Progenitor cell of endocrine pancreas (in vitro differentiated cells): Measurements from ENCODE around the gene KRTAP12-4. TPM values are rescaled to one million over a fixed set of nuclear protein-coding genes. Genes with fewer than 3 reads are reported as not detected.

Experiments used
- DNase-seq: peaks from one replicate; pipeline ENCODE4 v3.0.0; 2021; ENCODE audit warnings: low spot score; ENCODE audit not compliant: unreplicated experiment
- H3K27ac Mint-ChIP-seq: 2 replicates; pipeline ENCODE4 v1.8.0; 2021; ENCODE audit warnings: mild to moderate bottlenecking, moderate library complexity, mixed read lengths
- H3K27me3 Mint-ChIP-seq: 2 replicates; pipeline ENCODE4 v1.8.0; 2021; ENCODE audit warnings: mixed read lengths
- H3K36me3 Mint-ChIP-seq: 2 replicates; pipeline ENCODE4 v1.8.0; 2022; ENCODE audit warnings: mixed read lengths; ENCODE audit not compliant: insufficient read depth
- H3K4me1 Mint-ChIP-seq: 2 replicates; pipeline ENCODE4 v1.8.0; 2021; ENCODE audit warnings: low read depth, mixed read lengths
- H3K4me3 Mint-ChIP-seq: 2 replicates; pipeline ENCODE4 v1.8.0; 2021; ENCODE audit warnings: low read depth, mild to moderate bottlenecking, moderate library complexity, mixed read lengths
- H3K9me3 Mint-ChIP-seq: 2 replicates; pipeline ENCODE4 v1.8.0; 2021; ENCODE audit warnings: low read depth, mixed read lengths
- total RNA-seq: library from RNA; stranded (reverse); gene quantifications from 2 replicates; pipeline ENCODE4 v1.2.1, GENCODE V29; 2021
- TF ChIP-seq, protein P1 (sequence below): fragments of 200-600 bp; sonication (generic); IDR thresholded peaks from one replicate; pipeline ENCODE4 v1.5.0; 2021; ENCODE audit warnings: antibody characterized with exemption, mild to moderate bottlenecking; ENCODE audit not compliant: unreplicated experiment

KRTAP12-4 gene
- total RNA-seq, 1 donor from 2014 or later, result not detected

DNA sequence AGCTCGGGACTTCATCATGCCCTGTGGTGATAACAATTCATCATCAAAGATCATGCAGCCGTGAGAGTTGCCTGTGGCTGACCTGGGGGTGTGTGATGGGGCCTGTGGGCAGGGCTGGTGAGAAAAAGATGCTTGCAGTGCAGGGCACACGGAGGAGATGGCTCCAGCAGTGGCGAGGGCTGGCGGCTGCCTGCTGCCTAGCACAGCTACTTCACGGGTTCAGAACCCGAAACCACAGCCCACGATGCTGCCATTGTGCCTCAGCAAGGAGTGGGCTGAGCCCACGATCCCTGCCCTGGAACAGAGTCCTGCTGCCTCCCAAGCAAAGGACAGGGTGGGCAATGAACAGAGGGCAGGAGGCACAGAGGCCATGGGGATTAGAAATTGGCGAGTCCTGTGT, 28.2 kb downstream of the KRTAP12-4 start:
- Mint-ChIP-seq H3K27me3 (no peaks in the 10 kb centered on the region), H3K36me3 (peaks cover 2% of the 10 kb centered on the region), H3K4me1 (no peaks in the 10 kb centered on the region), H3K4me3 (no peak overlapping the region), H3K27ac (no peak overlapping the region), H3K9me3 (peaks cover 37% of the 10 kb centered on the region)
- DNase-seq, result no peak
- TF ChIP-seq, protein P1, sequence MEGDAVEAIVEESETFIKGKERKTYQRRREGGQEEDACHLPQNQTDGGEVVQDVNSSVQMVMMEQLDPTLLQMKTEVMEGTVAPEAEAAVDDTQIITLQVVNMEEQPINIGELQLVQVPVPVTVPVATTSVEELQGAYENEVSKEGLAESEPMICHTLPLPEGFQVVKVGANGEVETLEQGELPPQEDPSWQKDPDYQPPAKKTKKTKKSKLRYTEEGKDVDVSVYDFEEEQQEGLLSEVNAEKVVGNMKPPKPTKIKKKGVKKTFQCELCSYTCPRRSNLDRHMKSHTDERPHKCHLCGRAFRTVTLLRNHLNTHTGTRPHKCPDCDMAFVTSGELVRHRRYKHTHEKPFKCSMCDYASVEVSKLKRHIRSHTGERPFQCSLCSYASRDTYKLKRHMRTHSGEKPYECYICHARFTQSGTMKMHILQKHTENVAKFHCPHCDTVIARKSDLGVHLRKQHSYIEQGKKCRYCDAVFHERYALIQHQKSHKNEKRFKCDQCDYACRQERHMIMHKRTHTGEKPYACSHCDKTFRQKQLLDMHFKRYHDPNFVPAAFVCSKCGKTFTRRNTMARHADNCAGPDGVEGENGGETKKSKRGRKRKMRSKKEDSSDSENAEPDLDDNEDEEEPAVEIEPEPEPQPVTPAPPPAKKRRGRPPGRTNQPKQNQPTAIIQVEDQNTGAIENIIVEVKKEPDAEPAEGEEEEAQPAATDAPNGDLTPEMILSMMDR, result no peak

DNA sequence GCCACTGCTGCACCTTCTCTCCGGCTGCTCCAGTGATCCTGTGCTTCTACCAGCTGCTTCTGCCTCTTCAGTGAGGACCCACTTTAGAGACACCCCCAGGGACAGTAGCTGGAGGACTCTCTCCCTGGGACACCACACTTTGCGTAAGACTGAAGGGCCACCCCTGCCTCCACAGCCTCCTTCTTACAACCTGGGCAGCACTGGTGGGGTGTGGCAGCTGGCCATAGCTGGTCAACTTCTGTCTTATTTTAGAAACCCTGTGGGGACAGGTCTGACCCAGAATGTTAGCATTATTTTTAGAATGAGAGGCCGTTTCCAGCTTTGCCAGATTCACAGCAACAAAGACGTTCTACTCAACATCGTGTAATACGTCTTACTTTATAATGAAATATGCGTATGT, 28.7 kb downstream of the KRTAP12-4 start:
- Mint-ChIP-seq H3K27ac (no peak overlapping the region), H3K4me1 (no peaks in the 10 kb centered on the region), H3K27me3 (no peaks in the 10 kb centered on the region), H3K4me3 (no peak overlapping the region), H3K9me3 (peaks cover 34% of the 10 kb centered on the region), H3K36me3 (peaks cover 2% of the 10 kb centered on the region)
- TF ChIP-seq, protein P1, result no peak
- no peak for DNase-seq

DNA sequence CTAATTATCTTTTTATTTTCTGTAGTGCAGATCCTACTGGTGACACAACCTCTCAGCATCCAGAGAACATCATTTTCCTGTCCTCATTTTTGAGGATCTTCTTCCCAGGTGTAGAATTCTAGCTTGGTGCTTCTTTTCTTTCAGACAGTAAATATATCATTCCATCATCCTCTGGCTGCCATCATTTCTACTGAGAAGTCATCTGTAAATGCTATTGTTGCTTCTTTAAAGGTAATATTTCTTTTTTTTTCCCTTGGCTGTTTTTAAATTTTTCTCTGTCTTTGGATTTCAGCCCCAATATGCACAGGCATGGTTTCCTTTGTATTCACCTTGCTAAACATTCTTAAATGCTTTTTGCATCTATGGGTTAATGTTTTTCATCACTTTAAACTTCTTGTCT, 30.9 kb downstream of the KRTAP12-4 start:
- Mint-ChIP-seq H3K4me3 (no peak overlapping the region), H3K4me1 (no peaks in the 10 kb centered on the region), H3K9me3 (peaks cover 44% of the 10 kb centered on the region), H3K36me3 (peaks cover 5% of the 10 kb centered on the region), H3K27ac (no peak overlapping the region), H3K27me3 (no peaks in the 10 kb centered on the region)
- DNase-seq, result no peak
- TF ChIP-seq, protein P1, result no peak

DNA sequence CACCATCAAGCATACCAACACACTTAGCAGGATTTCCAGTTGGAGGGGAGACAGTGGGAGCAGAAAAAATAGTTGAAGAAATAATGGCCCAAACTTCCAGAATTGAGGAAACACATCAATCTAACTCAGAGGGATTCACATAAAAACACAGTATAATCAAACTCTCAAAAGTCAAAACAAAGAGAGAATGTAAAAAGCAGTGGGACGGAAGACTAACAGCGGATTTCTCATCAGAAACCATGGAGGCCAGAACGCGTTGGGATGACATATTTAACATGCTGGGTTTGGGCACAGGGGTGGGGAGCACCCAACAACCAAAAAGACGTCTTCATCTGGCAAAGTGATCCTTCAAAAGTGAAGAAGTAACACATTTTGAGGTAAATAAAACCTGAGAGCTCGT, 34.6 kb downstream of the KRTAP12-4 start:
- TF ChIP-seq, protein P1, result no peak
- Mint-ChIP-seq H3K27ac (no peak overlapping the region), H3K4me1 (no peaks in the 10 kb centered on the region), H3K4me3 (no peak overlapping the region), H3K9me3 (peaks cover 42% of the 10 kb centered on the region), H3K36me3 (peaks cover 5% of the 10 kb centered on the region), H3K27me3 (no peaks in the 10 kb centered on the region)
- DNase-seq, result no peak

DNA sequence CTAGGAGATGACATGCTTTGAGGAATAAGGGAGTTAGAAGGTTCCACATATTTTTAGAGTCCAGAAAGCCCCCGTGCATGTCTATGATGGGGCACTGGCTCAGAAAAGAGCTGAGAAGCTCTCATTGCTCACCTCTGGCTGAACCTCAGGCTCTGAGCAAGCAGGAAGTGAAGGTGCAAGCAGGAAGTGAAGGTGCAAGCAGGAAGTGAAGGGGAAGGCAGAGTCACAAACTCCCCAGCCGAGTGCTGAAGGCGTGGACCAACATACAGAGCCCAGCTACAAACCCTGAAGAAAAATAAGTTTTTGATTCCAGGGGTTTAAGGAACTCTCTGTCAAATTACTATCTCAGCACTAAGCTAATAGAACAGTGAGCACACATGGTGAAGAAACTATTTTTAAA, 35.5 kb downstream of the KRTAP12-4 start:
- peaks cover 3% of the 10 kb centered on the region for H3K27me3 Mint-ChIP-seq
- no peak overlapping the region for H3K4me3 Mint-ChIP-seq
- DNase-seq, result no peak
- no peaks in the 10 kb centered on the region for H3K4me1 Mint-ChIP-seq
- no peak overlapping the region for H3K27ac Mint-ChIP-seq
- TF ChIP-seq, protein P1, result no peak
- peaks cover 5% of the 10 kb centered on the region for H3K36me3 Mint-ChIP-seq
- H3K9me3 Mint-ChIP-seq, result peaks cover 32% of the 10 kb centered on the region
